ENCODE results near the gene RTL9. TPM values are rescaled to one million over a fixed set of nuclear protein-coding genes. Genes with fewer than 3 reads are reported as not detected.

The RTL9 gene
- polyA plus RNA-seq (2013, experiment 1 of 2): 0.37 TPM
- 0.25 TPM for polyA plus RNA-seq (2013, experiment 2 of 2)

DNA sequence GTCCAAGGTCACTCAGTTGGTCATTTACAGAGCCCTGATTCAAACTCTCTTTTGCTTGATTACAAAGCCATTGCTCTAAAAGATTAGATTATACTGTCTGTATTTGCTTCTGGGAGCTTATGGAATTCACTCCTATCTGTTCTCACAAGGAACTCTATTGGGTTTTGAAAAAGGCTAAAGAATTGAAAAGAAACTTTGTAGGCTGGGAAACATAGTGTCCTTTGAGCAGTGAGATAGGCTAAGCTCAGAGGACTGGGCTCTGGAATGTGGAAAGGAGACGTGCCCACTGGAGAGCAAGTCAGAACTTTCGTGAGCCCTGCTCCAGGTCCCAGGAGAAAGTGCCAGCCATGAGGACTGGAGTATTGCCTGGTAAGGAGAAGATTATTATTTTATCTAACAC is at the start of gene RTL9:
Gene RTL9 (plus strand): TSS at position 301 of the 400 bp plus-strand sequence. CDS start 91,770 bp downstream, outside the sequence.
- Histone ChIP-seq H3K27ac (ENCODE audit: low read depth, low read length, severe bottlenecking) (no peak within 1 kb of the TSS), H3K4me3 (ENCODE audit: extremely low read depth, insufficient read depth, low read length, poor library complexity, severe bottlenecking) (no peak within 1 kb of the TSS), H3K4me1 (ENCODE audit: control insufficient read depth, insufficient read depth, low read length, poor library complexity, severe bottlenecking) (no peaks in the 10 kb centered on the region), H3K36me3 (ENCODE audit: control insufficient read depth, insufficient read depth, low read length) (no peaks in the 10 kb centered on the region), H3K9me3 (ENCODE audit: control insufficient read depth, low read length) (no peaks in the 10 kb centered on the region)
- WGBS, 2 experiments (ENCODE audit: insufficient coverage in 2 of 2): no CpG with 5 or more reads among the region's 2 CpGs

- no CpG with 5 or more reads among the region's 1 CpG for WGBS, 2 experiments (ENCODE audit: insufficient coverage in 2 of 2)
- no peak overlapping the region for H3K27ac ChIP-seq (ENCODE audit: low read depth, low read length, severe bottlenecking)
Observed at GRCh38 chrX:110310000-110310790, 48.5 kb upstream of the RTL9 start.

GRCh38 chrX:110310896-110311295 is 47.8 kb upstream of the RTL9 start:
- peaks cover 2% of the 10 kb centered on the region for H3K4me1 ChIP-seq (ENCODE audit: control insufficient read depth, insufficient read depth, low read length, poor library complexity, severe bottlenecking)
- WGBS, 2 experiments (ENCODE audit: insufficient coverage in 2 of 2): no CpG with 5 or more reads among the region's 1 CpG
- no peak overlapping the region for H3K27ac ChIP-seq (ENCODE audit: low read depth, low read length, severe bottlenecking)
- H3K9me3 ChIP-seq (ENCODE audit: control insufficient read depth, low read length): no peaks in the 10 kb centered on the region
- H3K36me3 ChIP-seq (ENCODE audit: control insufficient read depth, insufficient read depth, low read length): no peaks in the 10 kb centered on the region
- no peak overlapping the region for H3K4me3 ChIP-seq (ENCODE audit: extremely low read depth, insufficient read depth, low read length, poor library complexity, severe bottlenecking)

More at GRCh38 chrX:110310000-110310790, 48.5 kb upstream of the RTL9 start:
- H3K9me3 ChIP-seq (ENCODE audit: control insufficient read depth, low read length): no peaks in the 10 kb centered on the region
- no peaks in the 10 kb centered on the region for H3K36me3 ChIP-seq (ENCODE audit: control insufficient read depth, insufficient read depth, low read length)
- no peaks in the 10 kb centered on the region for H3K4me1 ChIP-seq (ENCODE audit: control insufficient read depth, insufficient read depth, low read length, poor library complexity, severe bottlenecking)
- no peak overlapping the region for H3K4me3 ChIP-seq (ENCODE audit: extremely low read depth, insufficient read depth, low read length, poor library complexity, severe bottlenecking)

DNA sequence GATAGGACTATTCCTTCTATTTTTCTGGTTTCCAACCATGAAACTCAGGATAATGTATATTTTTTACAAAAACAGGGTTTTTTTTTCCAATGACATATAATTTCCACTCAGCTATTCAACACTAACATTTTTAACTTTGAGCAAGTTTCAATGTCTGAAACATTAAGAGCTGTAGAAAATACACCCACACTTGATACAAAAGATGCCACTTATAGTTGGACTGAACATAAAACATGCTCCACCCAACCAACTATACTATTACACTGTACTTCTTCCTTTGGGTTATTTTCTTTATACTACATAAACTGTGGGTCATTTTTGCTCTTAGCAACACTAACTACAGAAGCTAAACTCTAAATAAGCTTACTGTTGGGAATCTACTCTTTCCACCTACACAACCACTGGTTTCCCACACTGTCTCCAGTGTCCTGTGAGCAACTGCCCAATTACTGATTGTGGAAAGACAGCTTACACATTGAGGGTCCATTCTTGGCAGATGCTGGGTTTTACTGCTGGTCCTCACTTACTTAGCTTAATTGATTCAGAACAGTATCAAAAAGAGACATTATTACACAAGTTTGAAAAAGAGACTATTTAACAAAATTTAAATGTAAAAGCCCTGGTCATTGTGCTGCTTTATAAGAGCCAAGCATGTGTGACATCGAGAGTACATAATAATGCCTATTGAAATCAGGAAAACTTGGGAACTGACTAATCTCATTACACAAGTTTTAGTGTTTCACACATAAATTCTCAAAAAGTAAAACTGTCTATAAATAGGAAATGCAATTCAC is 47.0 kb upstream of the RTL9 start:
- no CpG with 5 or more reads among the region's 1 CpG for WGBS, 2 experiments (ENCODE audit: insufficient coverage in 2 of 2)
- H3K27ac ChIP-seq (ENCODE audit: low read depth, low read length, severe bottlenecking): no peak overlapping the region

GRCh38 chrX:110315551-110315950 is 43.1 kb upstream of the RTL9 start:
- no peaks in the 10 kb centered on the region for H3K36me3 ChIP-seq (ENCODE audit: control insufficient read depth, insufficient read depth, low read length)
- no peak overlapping the region for H3K27ac ChIP-seq (ENCODE audit: low read depth, low read length, severe bottlenecking)
- H3K9me3 ChIP-seq (ENCODE audit: control insufficient read depth, low read length): no peaks in the 10 kb centered on the region
- no peak overlapping the region for H3K4me3 ChIP-seq (ENCODE audit: extremely low read depth, insufficient read depth, low read length, poor library complexity, severe bottlenecking)
- 100% methylated on average over 1 of the region's 1 CpG; no CpG with 5 or more reads in 1 of the 2 experiments for WGBS, 2 experiments (ENCODE audit: insufficient coverage in 2 of 2)
- peaks cover 2% of the 10 kb centered on the region for H3K4me1 ChIP-seq (ENCODE audit: control insufficient read depth, insufficient read depth, low read length, poor library complexity, severe bottlenecking)

More for the DNA sequence above, 47.0 kb upstream of the RTL9 start:
- no peak overlapping the region for H3K4me3 ChIP-seq (ENCODE audit: extremely low read depth, insufficient read depth, low read length, poor library complexity, severe bottlenecking)
- H3K36me3 ChIP-seq (ENCODE audit: control insufficient read depth, insufficient read depth, low read length): no peaks in the 10 kb centered on the region
- peaks cover 2% of the 10 kb centered on the region for H3K4me1 ChIP-seq (ENCODE audit: control insufficient read depth, insufficient read depth, low read length, poor library complexity, severe bottlenecking)
- H3K9me3 ChIP-seq (ENCODE audit: control insufficient read depth, low read length): no peaks in the 10 kb centered on the region

DNA sequence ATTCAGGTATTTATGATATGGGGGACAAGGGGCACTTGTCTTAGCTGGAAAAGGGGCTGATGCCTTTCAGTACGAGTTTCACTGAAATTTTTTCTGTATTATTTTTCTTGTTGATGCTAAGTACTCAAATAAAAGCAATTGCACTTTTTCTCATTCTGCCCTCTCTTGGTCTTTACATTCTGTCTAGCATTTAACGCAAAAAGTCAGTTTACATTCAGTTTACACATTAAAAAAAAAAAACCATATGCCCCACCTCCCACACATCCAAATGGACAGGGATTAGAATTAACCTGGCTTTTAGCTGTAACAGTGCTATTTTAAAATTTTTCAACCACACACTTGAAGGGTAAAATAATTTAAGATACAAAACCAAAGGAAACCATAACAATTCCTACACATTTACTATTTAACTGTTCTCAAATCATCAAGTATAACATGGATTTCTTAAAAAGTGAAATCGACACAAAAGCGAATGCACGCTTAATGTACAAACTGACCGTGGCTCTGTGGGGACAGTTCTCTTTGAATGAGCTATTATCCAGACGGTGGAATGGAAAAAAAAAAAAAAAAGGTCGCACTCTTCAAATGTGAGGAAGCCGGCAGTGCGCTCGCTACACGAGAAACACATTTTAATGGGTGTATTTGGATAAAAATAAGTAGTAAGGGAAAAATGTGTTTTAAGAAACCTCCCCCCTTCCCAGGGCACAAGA is 42.1 kb upstream of the RTL9 start:
- Histone ChIP-seq H3K27ac (ENCODE audit: low read depth, low read length, severe bottlenecking) (no peak overlapping the region), H3K4me3 (ENCODE audit: extremely low read depth, insufficient read depth, low read length, poor library complexity, severe bottlenecking) (peak overlapping the region; percentile 65), H3K9me3 (ENCODE audit: control insufficient read depth, low read length) (no peaks in the 10 kb centered on the region), H3K4me1 (ENCODE audit: control insufficient read depth, insufficient read depth, low read length, poor library complexity, severe bottlenecking) (peaks cover 2% of the 10 kb centered on the region), H3K36me3 (ENCODE audit: control insufficient read depth, insufficient read depth, low read length) (no peaks in the 10 kb centered on the region)
- WGBS, 2 experiments (ENCODE audit: insufficient coverage in 2 of 2): 7% methylated on average over 3 of the region's 12 CpGs; no CpG with 5 or more reads in 1 of the 2 experiments

GRCh38 chrX:110317061-110317819 is 41.4 kb upstream of the RTL9 start:
- H3K27ac ChIP-seq (ENCODE audit: low read depth, low read length, severe bottlenecking): peak overlapping the region; percentile 69
- H3K9me3 ChIP-seq (ENCODE audit: control insufficient read depth, low read length): no peaks in the 10 kb centered on the region
- WGBS, 2 experiments (ENCODE audit: insufficient coverage in 2 of 2): 0% methylated on average over 6 of the region's 40 CpGs; no CpG with 5 or more reads in 1 of the 2 experiments
- peaks cover 2% of the 10 kb centered on the region for H3K4me1 ChIP-seq (ENCODE audit: control insufficient read depth, insufficient read depth, low read length, poor library complexity, severe bottlenecking)
- no peaks in the 10 kb centered on the region for H3K36me3 ChIP-seq (ENCODE audit: control insufficient read depth, insufficient read depth, low read length)
- peak overlapping the region; percentile 65 for H3K4me3 ChIP-seq (ENCODE audit: extremely low read depth, insufficient read depth, low read length, poor library complexity, severe bottlenecking)

GRCh38 chrX:110317820-110318663 is 40.6 kb upstream of the RTL9 start, which contains the start of gene AMMECR1:
AMMECR1 (minus strand) TSS chrX:110318085; CDS start chrX:110318071, 14 bp downstream.
- Histone ChIP-seq H3K27ac (ENCODE audit: low read depth, low read length, severe bottlenecking) (peak within 1 kb of the TSS; percentile 69), H3K36me3 (ENCODE audit: control insufficient read depth, insufficient read depth, low read length) (no peaks in the 10 kb centered on the region), H3K4me3 (ENCODE audit: extremely low read depth, insufficient read depth, low read length, poor library complexity, severe bottlenecking) (peak within 1 kb of the TSS; percentile 65), H3K4me1 (ENCODE audit: control insufficient read depth, insufficient read depth, low read length, poor library complexity, severe bottlenecking) (peaks cover 2% of the 10 kb centered on the region), H3K9me3 (ENCODE audit: control insufficient read depth, low read length) (no peaks in the 10 kb centered on the region)
- 2% methylated on average over 17 of the region's 78 CpGs; no CpG with 5 or more reads in 1 of the 2 experiments for WGBS, 2 experiments (ENCODE audit: insufficient coverage in 2 of 2)

- 17% methylated on average over 2 of the region's 4 CpGs; no CpG with 5 or more reads in 1 of the 2 experiments for WGBS, 2 experiments (ENCODE audit: insufficient coverage in 2 of 2)
- H3K4me3 ChIP-seq (ENCODE audit: extremely low read depth, insufficient read depth, low read length, poor library complexity, severe bottlenecking): peak overlapping the region; percentile 40
- H3K9me3 ChIP-seq (ENCODE audit: control insufficient read depth, low read length): no peaks in the 10 kb centered on the region
- H3K4me1 ChIP-seq (ENCODE audit: control insufficient read depth, insufficient read depth, low read length, poor library complexity, severe bottlenecking): peaks cover 2% of the 10 kb centered on the region
- H3K36me3 ChIP-seq (ENCODE audit: control insufficient read depth, insufficient read depth, low read length): no peaks in the 10 kb centered on the region
- H3K27ac ChIP-seq (ENCODE audit: low read depth, low read length, severe bottlenecking): no peak overlapping the region
Observed at GRCh38 chrX:110318664-110318968, 40.0 kb upstream of the RTL9 start.
